ENCODE results near the gene SDF2L1. TPM values are rescaled to one million over a fixed set of nuclear protein-coding genes. Genes with fewer than 3 reads are reported as not detected.
"Not testable (repeated sequence)": the region's sequence is repeated elsewhere in the genome, so short reads cannot be mapped to it uniquely, and the experiment has no call there.

SDF2L1 gene
- total and polyA plus RNA-seq, 7 donors, result 6.9 to 53.5 (median 13.0) TPM

GRCh38 chr22:21634844-21635243 lies 7.3 kb upstream of the SDF2L1 start:
- no peak for DNase-seq
- H3K4me3 ChIP-seq, result no peak overlapping the region
- TF ChIP-seq, protein P1, sequence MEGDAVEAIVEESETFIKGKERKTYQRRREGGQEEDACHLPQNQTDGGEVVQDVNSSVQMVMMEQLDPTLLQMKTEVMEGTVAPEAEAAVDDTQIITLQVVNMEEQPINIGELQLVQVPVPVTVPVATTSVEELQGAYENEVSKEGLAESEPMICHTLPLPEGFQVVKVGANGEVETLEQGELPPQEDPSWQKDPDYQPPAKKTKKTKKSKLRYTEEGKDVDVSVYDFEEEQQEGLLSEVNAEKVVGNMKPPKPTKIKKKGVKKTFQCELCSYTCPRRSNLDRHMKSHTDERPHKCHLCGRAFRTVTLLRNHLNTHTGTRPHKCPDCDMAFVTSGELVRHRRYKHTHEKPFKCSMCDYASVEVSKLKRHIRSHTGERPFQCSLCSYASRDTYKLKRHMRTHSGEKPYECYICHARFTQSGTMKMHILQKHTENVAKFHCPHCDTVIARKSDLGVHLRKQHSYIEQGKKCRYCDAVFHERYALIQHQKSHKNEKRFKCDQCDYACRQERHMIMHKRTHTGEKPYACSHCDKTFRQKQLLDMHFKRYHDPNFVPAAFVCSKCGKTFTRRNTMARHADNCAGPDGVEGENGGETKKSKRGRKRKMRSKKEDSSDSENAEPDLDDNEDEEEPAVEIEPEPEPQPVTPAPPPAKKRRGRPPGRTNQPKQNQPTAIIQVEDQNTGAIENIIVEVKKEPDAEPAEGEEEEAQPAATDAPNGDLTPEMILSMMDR (IDR thresholded peaks at IDR 0.05), result no peak
- H3K36me3 ChIP-seq (ENCODE audit: insufficient read depth in 1 of 2, low read depth in 1 of 2), result no peaks in the 10 kb centered on the region
- intact Hi-C loops (cut with DNase I), result no loop called here
- no peaks in the 10 kb centered on the region for H3K4me1 ChIP-seq
- no peaks in the 10 kb centered on the region for H3K9me3 ChIP-seq
- no peaks in the 10 kb centered on the region for H3K27me3 ChIP-seq (ENCODE audit: insufficient read depth in 3 of 3, low read length in 2 of 3)
- ATAC-seq, result no peak
- 84 to 86% (median 85%) methylated on average over 19 of the region's 19 CpGs for WGBS, 3 donors
- H3K27ac ChIP-seq, result no peak overlapping the region

- ATAC-seq, result no peak
- WGBS, 3 donors, result 83 to 84% (median 84%) methylated on average over 14 to 15 of the region's 15 CpGs
- Histone ChIP-seq H3K27me3 (ENCODE audit: insufficient read depth in 3 of 3, low read length in 2 of 3) (no peaks in the 10 kb centered on the region), H3K4me3 (no peak overlapping the region), H3K36me3 (ENCODE audit: insufficient read depth in 1 of 2, low read depth in 1 of 2) (no peaks in the 10 kb centered on the region), H3K27ac (no peak overlapping the region), H3K4me1 (peaks cover 1% of the 10 kb centered on the region), H3K9me3 (no peaks in the 10 kb centered on the region)
- intact Hi-C loops (cut with DNase I), result no loop called here
- DNase-seq, result no peak
- TF ChIP-seq, protein P1 (IDR thresholded peaks at IDR 0.05), result no peak
These were observed 6.2 kb upstream of the SDF2L1 start for GRCh38 chr22:21635771-21636510.

GRCh38 chr22:21636629-21637218 lies 5.4 kb upstream of the SDF2L1 start:
- TF ChIP-seq, protein P1 (IDR thresholded peaks at IDR 0.05), result no peak

GRCh38 chr22:21637450-21637849 lies 4.7 kb upstream of the SDF2L1 start:
- DNase-seq, result not testable (repeated sequence)
- WGBS, 3 donors, result 77 to 94% (median 85%) methylated on average over 2 of the region's 2 CpGs

More at GRCh38 chr22:21636629-21637218, 5.4 kb upstream of the SDF2L1 start:
- no peak overlapping the region for H3K4me3 ChIP-seq
- DNase-seq (no peak), ATAC-seq (no peak)
- no peaks in the 10 kb centered on the region for H3K9me3 ChIP-seq
- no peaks in the 10 kb centered on the region for H3K36me3 ChIP-seq (ENCODE audit: insufficient read depth in 1 of 2, low read depth in 1 of 2)
- no peaks in the 10 kb centered on the region for H3K27me3 ChIP-seq (ENCODE audit: insufficient read depth in 3 of 3, low read length in 2 of 3)
- 91 to 95% (median 91%) methylated on average over 17 of the region's 17 CpGs for whole genome bisulfite sequencing, 3 donors
- peaks cover 8% of the 10 kb centered on the region for H3K4me1 ChIP-seq
- intact Hi-C loops (cut with DNase I), result no loop called here
- H3K27ac ChIP-seq, result no peak overlapping the region

GRCh38 chr22:21639359-21639758 lies 2.7 kb upstream of the SDF2L1 start:
- no peaks in the 10 kb centered on the region for H3K27me3 ChIP-seq (ENCODE audit: insufficient read depth in 3 of 3, low read length in 2 of 3)
- no peak for ATAC-seq
- H3K9me3 ChIP-seq, result no peaks in the 10 kb centered on the region
- no peak for DNase-seq
- WGBS, 3 donors, result 73 to 80% (median 80%) methylated on average over 4 of the region's 4 CpGs
- H3K4me1 ChIP-seq, result peaks cover 18% of the 10 kb centered on the region
- no peak overlapping the region for H3K27ac ChIP-seq
- no peaks in the 10 kb centered on the region for H3K36me3 ChIP-seq (ENCODE audit: insufficient read depth in 1 of 2, low read depth in 1 of 2)
- intact Hi-C loops (cut with DNase I), result no loop called here
- H3K4me3 ChIP-seq, result no peak overlapping the region
- TF ChIP-seq, protein P1 (IDR thresholded peaks at IDR 0.05), result no peak

More at GRCh38 chr22:21637450-21637849, 4.7 kb upstream of the SDF2L1 start:
- H3K4me1 ChIP-seq; H3K9me3 ChIP-seq; H3K27me3 ChIP-seq (ENCODE audit: insufficient read depth in 3 of 3, low read length in 2 of 3); H3K4me3 ChIP-seq; intact Hi-C loops (cut with DNase I); H3K36me3 ChIP-seq (ENCODE audit: insufficient read depth in 1 of 2, low read depth in 1 of 2); H3K27ac ChIP-seq; ATAC-seq: not testable (repeated sequence)
